ENCODE data around the gene SLC4A3. TPM values are rescaled to one million over a fixed set of nuclear protein-coding genes. Genes with fewer than 3 reads are reported as not detected.

The SLC4A3 gene
- polyA plus RNA-seq, 1 donor: 12.8 TPM

- no peak for DNase-seq
Measured at GRCh38 chr2:219614076-219614860, 13.2 kb upstream of the SLC4A3 start.

GRCh38 chr2:219615036-219615435 is 12.4 kb upstream of the SLC4A3 start:
- no peak for DNase-seq

GRCh38 chr2:219615894-219616293 is 11.5 kb upstream of the SLC4A3 start:
- DNase-seq: no peak

- DNase-seq: no peak
Measured at GRCh38 chr2:219616550-219616949, 10.9 kb upstream of the SLC4A3 start.

- no peak for DNase-seq
Measured at GRCh38 chr2:219618733-219619122, 8.7 kb upstream of the SLC4A3 start.

- no peak for DNase-seq
Measured at GRCh38 chr2:219619235-219619634, 8.2 kb upstream of the SLC4A3 start.

- no peak for DNase-seq
Measured at GRCh38 chr2:219620546-219620945, 6.9 kb upstream of the SLC4A3 start.

GRCh38 chr2:219621935-219622334 is 5.5 kb upstream of the SLC4A3 start:
- no peak for DNase-seq

- DNase-seq: no peak
Measured at GRCh38 chr2:219622472-219622871, 5.0 kb upstream of the SLC4A3 start.

- DNase-seq: no peak
Measured at GRCh38 chr2:219624565-219624964, 2.9 kb upstream of the SLC4A3 start.

- DNase-seq: no peak
Measured at GRCh38 chr2:219625179-219625578, 2.3 kb upstream of the SLC4A3 start.

GRCh38 chr2:219626540-219626939 is 890 bp upstream of the SLC4A3 start:
- no peak for DNase-seq

- DNase-seq: no peak
Measured at GRCh38 chr2:219628235-219628985, 980 bp downstream of the SLC4A3 start.

GRCh38 chr2:219628986-219629901 is 1.8 kb downstream of the SLC4A3 start:
- DNase-seq: no peak

- no peak for DNase-seq
Measured at GRCh38 chr2:219629976-219630695, 2.7 kb downstream of the SLC4A3 start.

- no peak for DNase-seq
Measured at GRCh38 chr2:219630770-219631405, 3.5 kb downstream of the SLC4A3 start.

- DNase-seq: no peak
Measured at GRCh38 chr2:219631406-219631891, 4.0 kb downstream of the SLC4A3 start.

- DNase-seq: no peak
Measured at GRCh38 chr2:219631904-219632759, 4.7 kb downstream of the SLC4A3 start.

- no peak for DNase-seq
Measured at GRCh38 chr2:219632760-219633105, 5.3 kb downstream of the SLC4A3 start.

- no peak for DNase-seq
Measured at GRCh38 chr2:219633276-219634065, 6.0 kb downstream of the SLC4A3 start.
